HepG2 (cell line): ENCODE data around the gene ACOX3. TPM values are rescaled to one million over a fixed set of nuclear protein-coding genes. Genes with fewer than 3 reads are reported as not detected.

Source experiments
- ATAC-seq: fragments of 200-7000 bp; cut with Tn5 transposase; 3 replicates; pipeline ENCODE4 v1.9.1; 2020; ENCODE audit warnings: mild to moderate bottlenecking, moderate library complexity
- BruUV-seq: library from RNA; stranded (reverse); fragments of 400-500 nt; replicated peaks from 2 replicates; lab custom pipeline; 2021; lab: Mats Ljungman, UMichigan
- CTCF ChIA-PET: fragments of 300-600 bp; formaldehyde crosslinking; extraction: SDS; loops from one replicate; lab custom pipeline; 2021; ENCODE audit warnings: low total read pairs, inconsistent platforms, low intra/inter-chr PET ratio; lab: Yijun Ruan, JAX
- POLR2A ChIA-PET: fragments of 350-600 bp; sonication (Branson Sonifier 250); formaldehyde crosslinking; loops from one replicate; lab custom pipeline; 2020; ENCODE audit warnings: antibody characterized with exemption, inconsistent platforms; lab: Yijun Ruan, JAX
- DNase-seq: peaks from one replicate; pipeline ENCODE4 v3.0.0-alpha.2; 2015; ENCODE audit warnings: low spot score
- FAIRE-seq: peaks from 3 replicates; lab custom pipeline; 2011; peaks lifted over from hg19 to GRCh38; lab: Jason Lieb, UNC
- H2AFZ ChIP-seq: one replicate; pipeline ENCODE4 v1.6.1; 2011; ENCODE audit warnings: low read length, inconsistent platforms
- H3K27ac ChIP-seq: fragments of 300-600 bp; 3 replicates; pipeline ENCODE4 v1.8.0; 2011; ENCODE audit warnings: mixed run types, mild to moderate bottlenecking, mixed read lengths, low read length, inconsistent platforms; ENCODE audit not compliant: insufficient read depth; ENCODE audit errors: extremely low read length
- H3K27me3 ChIP-seq, 2 experiments: fragments of 200-600 bp in 1 of 2; 2 replicates in 1 of 2; 3 replicates in 1 of 2; pipeline versions ENCODE4 v1.6.0 to v1.8.0; 2011; ENCODE audit warnings: low read length in 2 of 2, mild to moderate bottlenecking in 2 of 2, moderate library complexity in 2 of 2, inconsistent platforms in 1 of 2; ENCODE audit not compliant: insufficient read depth in 2 of 2, control insufficient read depth in 1 of 2
- H3K36me3 ChIP-seq, 2 experiments: fragments of 200-600 bp in 1 of 2; replicated peaks in 1 of 2; 2 replicates in 1 of 2; 3 replicates in 1 of 2; pipeline versions ENCODE4 v1.5.1 to v1.8.0; 2011; ENCODE audit warnings: low read length in 2 of 2, inconsistent platforms in 1 of 2; ENCODE audit not compliant: insufficient read depth in 2 of 2, control insufficient read depth in 1 of 2
- H3K4me1 ChIP-seq: 2 replicates; pipeline ENCODE4 v1.5.1; 2012; ENCODE audit warnings: low read length, inconsistent platforms; ENCODE audit not compliant: insufficient read depth
- H3K4me2 ChIP-seq: 2 replicates; pipeline ENCODE4 v1.6.0; 2011; ENCODE audit warnings: low read depth, low read length, inconsistent platforms
- H3K4me3 ChIP-seq, 3 experiments: fragments of 200-600 bp in 1 of 3; sonication (generic), shearing (Covaris generic) in 1 of 3; replicated peaks in 1 of 3; 2 replicates each; pipeline ENCODE4 v1.5.1; 2011 to 2016; ENCODE audit warnings: low read length in 3 of 3, inconsistent platforms in 2 of 3, low read depth in 2 of 3, mild to moderate bottlenecking in 2 of 3, control low read depth in 1 of 3, mixed read lengths in 1 of 3; ENCODE audit not compliant: insufficient read depth in 1 of 3
- H3K79me2 ChIP-seq: one replicate; pipeline ENCODE4 v1.6.1; 2011; ENCODE audit warnings: low read length, inconsistent platforms; ENCODE audit not compliant: insufficient read depth
- H3K9ac ChIP-seq: 2 replicates; pipeline ENCODE4 v1.6.0; 2011; ENCODE audit warnings: mild to moderate bottlenecking, low read depth, low read length, inconsistent platforms; ENCODE audit not compliant: insufficient read depth
- H3K9me3 ChIP-seq: 2 replicates; pipeline ENCODE4 v1.5.1; 2012; ENCODE audit warnings: mild to moderate bottlenecking, low read length
- H4K20me1 ChIP-seq: 2 replicates; pipeline ENCODE4 v1.6.0; 2011; ENCODE audit warnings: inconsistent platforms, mild to moderate bottlenecking, low read length, moderate library complexity; ENCODE audit not compliant: insufficient read depth
- HOXA7 ChIP-seq: sonication (generic); formaldehyde crosslinking; IDR thresholded peaks from 2 replicates; pipeline ENCODE4 v1.8.1; 2022; ENCODE audit warnings: mild to moderate bottlenecking, missing genetic modification reagents, moderate library complexity
- MEIS2 ChIP-seq: sonication (generic); formaldehyde crosslinking; IDR thresholded peaks from 2 replicates; pipeline ENCODE4 v1.9.0; 2021; ENCODE audit warnings: mild to moderate bottlenecking, missing genetic modification reagents
- MXI1 ChIP-seq: IDR thresholded peaks from 3 replicates; pipeline ENCODE4 v1.6.1; 2012; ENCODE audit warnings: low read depth, low read length, inconsistent platforms, borderline replicate concordance
- NFE2 ChIP-seq: sonication (generic); formaldehyde crosslinking; IDR thresholded peaks from 2 replicates; pipeline ENCODE4 v1.4.0; 2020; ENCODE audit warnings: missing genetic modification reagents
- NR1H2 ChIP-seq: sonication (generic); formaldehyde crosslinking; IDR thresholded peaks from 2 replicates; pipeline ENCODE4 v1.8.1; 2022; ENCODE audit warnings: low read depth, missing genetic modification reagents, borderline replicate concordance
- POLR2AphosphoS5 ChIP-seq: IDR thresholded peaks from 2 replicates; pipeline ENCODE4 v1.6.1; 2012; ENCODE audit warnings: low read depth, low read length
- POLR2G ChIP-seq: fragments of 200-400 bp; formaldehyde crosslinking; IDR thresholded peaks from 2 replicates; pipeline ENCODE4 v1.6.1; 2018; ENCODE audit warnings: mild to moderate bottlenecking, low read depth, low read length, moderate library complexity
- SMC3 ChIP-seq: IDR thresholded peaks from 2 replicates; pipeline ENCODE4 v1.6.1; 2011; ENCODE audit warnings: low read length, improper control_type of control experiment
- TMF1 ChIP-seq: sonication (generic); formaldehyde crosslinking; IDR thresholded peaks from 2 replicates; pipeline ENCODE4 v1.8.1; 2022; ENCODE audit warnings: low read depth, missing genetic modification reagents
- ZNF333 ChIP-seq: sonication (generic); formaldehyde crosslinking; IDR thresholded peaks from 2 replicates; pipeline ENCODE4 v1.4.0; 2020; ENCODE audit warnings: mild to moderate bottlenecking, missing genetic modification reagents, borderline replicate concordance
- ZNF777 ChIP-seq: sonication (generic); formaldehyde crosslinking; IDR thresholded peaks from 2 replicates; pipeline ENCODE4 v1.4.0; 2020; ENCODE audit warnings: missing genetic modification reagents
- ZNF841 ChIP-seq: sonication (generic); formaldehyde crosslinking; IDR thresholded peaks from 2 replicates; pipeline ENCODE4 v1.8.1; 2023; ENCODE audit warnings: missing genetic modification reagents, borderline replicate concordance
- WGBS: methylation state at CpG from one replicate; pipeline ENCODE4 v1.1.6; 2017; ENCODE audit warnings: low lambda C conversion rate; 5-methylcytosine and 5-hydroxymethylcytosine counted together
- in situ Hi-C: cut with HindIII; loops from 2 replicates; pipeline ENCODE4 v1.10.0; 2017; ENCODE audit warnings: low pct_unique_long_range_greater_than_20kb; ENCODE audit not compliant: extremely low pct_ligation_motif_present
- intact Hi-C: fragments of 100-400 bp; cut with micrococcal nuclease; formaldehyde crosslinking; loops from one replicate; pipeline ENCODE4 v1.10.0; 2022; ENCODE audit not compliant: unreplicated experiment
- polyA plus RNA-seq, 8 experiments: library from polyadenylated mRNA; depleted of rRNA in 3 of 8; stranded (reverse) in 7 of 8; unstranded in 1 of 8; fragments of >200 nt; fragmentation: Illumina TruSeq in 4 of 8; extraction: Trizol in 4 of 8; gene quantifications; 2 replicates each; pipeline versions ENCODE4 v1.2.1 to v1.2.3, GENCODE V29; 2011 to 2016; ENCODE audit warnings: low read depth in 4 of 8, missing spikeins in 1 of 8, mixed read lengths in 1 of 8; ENCODE audit not compliant: insufficient read depth in 1 of 8
- total RNA-seq, 5 experiments: library from RNA; depleted of rRNA; stranded (reverse); fragments of >200 nt; fragmentation: Illumina TruSeq; extraction: Trizol; gene quantifications; 2 replicates each; pipeline ENCODE4 v1.2.3, GENCODE V29; 2016; ENCODE audit warnings: low read depth in 1 of 5
- TF ChIP-seq, protein P1 (sequence below): sonication (generic); formaldehyde crosslinking; IDR thresholded peaks from 2 replicates; pipeline ENCODE4 v1.4.0; 2020; ENCODE audit warnings: mild to moderate bottlenecking, missing genetic modification reagents
- TF ChIP-seq, protein P2 (sequence below): fragments of 450-650 bp; IDR thresholded peaks from 2 replicates; pipeline ENCODE4 v1.6.1; 2017
- TF ChIP-seq, protein P3 (sequence below): sonication (generic); formaldehyde crosslinking; IDR thresholded peaks from 2 replicates; pipeline ENCODE4 v1.5.0; 2020; ENCODE audit warnings: missing genetic modification reagents, mild to moderate bottlenecking, borderline replicate concordance

ACOX3 gene
- total and polyA plus RNA-seq, 2 of the 13 experiments (the other 11 are each of a cell fraction or from before 2014, with no cell fraction given) = 4.2 to 17.8 TPM

DNA sequence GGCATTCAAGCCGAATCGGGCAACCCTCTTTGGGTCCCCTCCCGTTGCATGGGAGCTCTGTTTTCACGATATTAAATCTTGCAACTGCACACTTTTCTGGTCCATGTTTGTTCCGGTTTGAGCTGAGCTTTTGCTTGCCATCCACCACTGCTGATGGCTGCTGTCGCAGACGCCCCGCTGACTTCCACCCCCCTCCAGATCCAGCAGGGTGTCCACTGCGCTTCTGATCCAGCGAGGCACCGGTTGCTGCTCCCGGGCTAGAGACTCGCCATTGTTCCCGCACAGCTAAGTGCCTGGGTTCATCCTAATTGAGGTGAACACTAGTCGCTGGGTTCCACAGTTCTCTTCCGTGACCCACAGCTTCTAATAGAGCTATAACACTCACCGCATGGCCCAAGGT lies 13.3 kb downstream of the ACOX3 start:
- H3K4me3 ChIP-seq = peak overlapping the region; percentile 77 to 91 (median 79); a peak in 5 of 6 replicates
- no peak for FAIRE-seq
- H3K4me2 ChIP-seq = peak overlapping the region; percentile 99
- 83% methylated on average over 14 of the region's 17 CpGs for WGBS
- ATAC-seq = no peak
- ChIA-PET CTCF (no interaction called here), POLR2A (interaction anchor here (2.9 kb wide), 1 partner anchor 12 kb away, joined by 30 read pairs; the partner anchor contains the start of genes ACOX3 and TRMT44)
- H3K27ac ChIP-seq = peak overlapping the region; percentile 70
- H3K9ac ChIP-seq = peak overlapping the region; percentile 79
- no TSS peak for BruUV-seq
- DNase-seq = no peak
- no peaks in the 10 kb centered on the region; a peak in 1 of 5 replicates for H3K27me3 ChIP-seq
- intact Hi-C loops (no loop called here), in situ Hi-C loops (no loop called here)
- TF ChIP-seq, protein P1, sequence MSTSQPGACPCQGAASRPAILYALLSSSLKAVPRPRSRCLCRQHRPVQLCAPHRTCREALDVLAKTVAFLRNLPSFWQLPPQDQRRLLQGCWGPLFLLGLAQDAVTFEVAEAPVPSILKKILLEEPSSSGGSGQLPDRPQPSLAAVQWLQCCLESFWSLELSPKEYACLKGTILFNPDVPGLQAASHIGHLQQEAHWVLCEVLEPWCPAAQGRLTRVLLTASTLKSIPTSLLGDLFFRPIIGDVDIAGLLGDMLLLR = no peak
- TF ChIP-seq ZNF841 (CRISPR knock-in tag) = no peak
- no peak for TF ChIP-seq MEIS2
- no peak for TF ChIP-seq TMF1 (CRISPR knock-in tag)
- TF ChIP-seq, protein P2, sequence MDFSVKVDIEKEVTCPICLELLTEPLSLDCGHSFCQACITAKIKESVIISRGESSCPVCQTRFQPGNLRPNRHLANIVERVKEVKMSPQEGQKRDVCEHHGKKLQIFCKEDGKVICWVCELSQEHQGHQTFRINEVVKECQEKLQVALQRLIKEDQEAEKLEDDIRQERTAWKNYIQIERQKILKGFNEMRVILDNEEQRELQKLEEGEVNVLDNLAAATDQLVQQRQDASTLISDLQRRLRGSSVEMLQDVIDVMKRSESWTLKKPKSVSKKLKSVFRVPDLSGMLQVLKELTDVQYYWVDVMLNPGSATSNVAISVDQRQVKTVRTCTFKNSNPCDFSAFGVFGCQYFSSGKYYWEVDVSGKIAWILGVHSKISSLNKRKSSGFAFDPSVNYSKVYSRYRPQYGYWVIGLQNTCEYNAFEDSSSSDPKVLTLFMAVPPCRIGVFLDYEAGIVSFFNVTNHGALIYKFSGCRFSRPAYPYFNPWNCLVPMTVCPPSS = no peak
- no peak for TF ChIP-seq HOXA7
- no peak for TF ChIP-seq POLR2G
- TF ChIP-seq ZNF777 (CRISPR knock-in tag) = no peak
- TF ChIP-seq NFE2 (CRISPR knock-in tag) = no peak
- TF ChIP-seq, protein P3, sequence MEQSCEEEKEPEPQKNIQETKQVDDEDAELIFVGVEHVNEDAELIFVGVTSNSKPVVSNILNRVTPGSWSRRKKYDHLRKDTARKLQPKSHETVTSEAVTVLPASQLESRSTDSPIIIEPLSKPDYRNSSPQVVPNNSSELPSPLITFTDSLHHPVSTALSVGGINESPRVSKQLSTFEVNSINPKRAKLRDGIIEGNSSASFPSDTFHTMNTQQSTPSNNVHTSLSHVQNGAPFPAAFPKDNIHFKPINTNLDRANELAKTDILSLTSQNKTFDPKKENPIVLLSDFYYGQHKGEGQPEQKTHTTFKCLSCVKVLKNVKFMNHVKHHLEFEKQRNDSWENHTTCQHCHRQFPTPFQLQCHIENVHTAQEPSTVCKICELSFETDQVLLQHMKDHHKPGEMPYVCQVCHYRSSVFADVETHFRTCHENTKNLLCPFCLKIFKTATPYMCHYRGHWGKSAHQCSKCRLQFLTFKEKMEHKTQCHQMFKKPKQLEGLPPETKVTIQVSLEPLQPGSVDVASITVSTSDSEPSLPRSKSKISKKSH (CRISPR knock-in tag) = no peak
- no peak for TF ChIP-seq ZNF333 (CRISPR knock-in tag)
- TF ChIP-seq NR1H2 (CRISPR knock-in tag) = no peak
- no peak for TF ChIP-seq SMC3
- no peak for TF ChIP-seq POLR2AphosphoS5
- no peak for TF ChIP-seq MXI1
- H2AFZ ChIP-seq = no peak overlapping the region
- H3K79me2 ChIP-seq = no peaks in the 10 kb centered on the region
- H3K9me3 ChIP-seq = no peaks in the 10 kb centered on the region
- no peaks in the 10 kb centered on the region for H3K36me3 ChIP-seq
- no peaks in the 10 kb centered on the region for H4K20me1 ChIP-seq
- H3K4me1 ChIP-seq = peaks cover 21% of the 10 kb centered on the region
